OCI-LY3 (cell line): ENCODE results near the gene RERE.

Experiments used
- EZH2phosphoT487 ChIP-seq: fragments of 200-600 bp; shearing (Covaris generic); IDR thresholded peaks from 2 replicates; pipeline ENCODE4 v1.6.1; 2018; ENCODE audit warnings: antibody characterized with exemption, mixed run types, low read depth
- TF ChIP-seq, protein P1 (sequence below): fragments of 200-600, 300-600 bp; sonication (generic); IDR thresholded peaks from 2 replicates; pipeline ENCODE4 v1.5.1; 2014; ENCODE audit warnings: antibody characterized with exemption, low read length, low read depth

- TF ChIP-seq, protein P1, sequence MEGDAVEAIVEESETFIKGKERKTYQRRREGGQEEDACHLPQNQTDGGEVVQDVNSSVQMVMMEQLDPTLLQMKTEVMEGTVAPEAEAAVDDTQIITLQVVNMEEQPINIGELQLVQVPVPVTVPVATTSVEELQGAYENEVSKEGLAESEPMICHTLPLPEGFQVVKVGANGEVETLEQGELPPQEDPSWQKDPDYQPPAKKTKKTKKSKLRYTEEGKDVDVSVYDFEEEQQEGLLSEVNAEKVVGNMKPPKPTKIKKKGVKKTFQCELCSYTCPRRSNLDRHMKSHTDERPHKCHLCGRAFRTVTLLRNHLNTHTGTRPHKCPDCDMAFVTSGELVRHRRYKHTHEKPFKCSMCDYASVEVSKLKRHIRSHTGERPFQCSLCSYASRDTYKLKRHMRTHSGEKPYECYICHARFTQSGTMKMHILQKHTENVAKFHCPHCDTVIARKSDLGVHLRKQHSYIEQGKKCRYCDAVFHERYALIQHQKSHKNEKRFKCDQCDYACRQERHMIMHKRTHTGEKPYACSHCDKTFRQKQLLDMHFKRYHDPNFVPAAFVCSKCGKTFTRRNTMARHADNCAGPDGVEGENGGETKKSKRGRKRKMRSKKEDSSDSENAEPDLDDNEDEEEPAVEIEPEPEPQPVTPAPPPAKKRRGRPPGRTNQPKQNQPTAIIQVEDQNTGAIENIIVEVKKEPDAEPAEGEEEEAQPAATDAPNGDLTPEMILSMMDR, result no peak
- no peak for TF ChIP-seq EZH2phosphoT487
These were observed 250.3 kb downstream of the RERE start for GRCh38 chr1:8567146-8567545.
